ENCODE measurements around the gene CCDC9. TPM values are rescaled to one million over a fixed set of nuclear protein-coding genes. Genes with fewer than 3 reads are reported as not detected.

Gene CCDC9
- total and polyA plus RNA-seq, 2 experiments from 2014 or later, result 14.5 to 15.0 TPM

DNA sequence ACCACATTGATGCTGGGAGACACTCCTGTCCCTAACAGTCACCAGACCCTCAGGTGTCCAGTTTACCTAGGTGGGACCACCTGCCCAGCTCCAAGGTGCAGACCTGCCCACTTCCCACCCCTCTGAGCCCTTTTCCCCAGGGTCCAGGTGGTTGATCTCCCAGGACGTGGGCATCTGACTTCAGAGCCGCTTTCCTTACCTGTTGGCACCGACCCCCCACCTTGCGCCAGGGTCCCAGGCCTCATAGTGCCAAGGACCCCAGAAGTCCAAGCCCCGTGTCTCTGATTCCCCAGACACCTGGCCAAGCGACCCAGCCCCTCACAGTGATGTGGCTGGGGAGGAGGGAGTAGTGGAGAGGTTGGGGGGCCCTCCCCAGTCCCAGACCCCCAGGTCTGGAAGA, 15.8 kb upstream of the CCDC9 start:
- DNase-seq (ENCODE audit: low spot score), result no peak
- peaks cover 3% of the 10 kb centered on the region; the same call in 2 of the 3 replicates for H3K9me3 Mint-ChIP-seq

More for the DNA sequence above, 15.8 kb upstream of the CCDC9 start:
- Histone ChIP-seq H3F3A (replicated peaks; ENCODE audit: low read depth) (peaks cover 49% of the 10 kb centered on the region), H2AFZ (no peak overlapping the region), H3K27me3 (ENCODE audit: insufficient read depth) (peaks cover 41% of the 10 kb centered on the region), H3K4me2 (peak overlapping the region; percentile 90), H4K20me1 (replicated peaks; ENCODE audit: insufficient read depth) (no peaks in the 10 kb centered on the region), H3K36me3 (ENCODE audit: insufficient read depth) (no peaks in the 10 kb centered on the region), H3K9me2 (ENCODE audit: insufficient read depth) (no peaks in the 10 kb centered on the region), H3K27ac (ENCODE audit: low read depth) (no peak overlapping the region), H3K4me1 (ENCODE audit: insufficient read depth) (peaks cover 26% of the 10 kb centered on the region), H3K79me2 (replicated peaks; ENCODE audit: insufficient read depth) (no peaks in the 10 kb centered on the region), H3K4me3 (peak overlapping the region; percentile 73)
- ATAC-seq, result no peak
- H3K27ac Mint-ChIP-seq, result no peak overlapping the region
- H3K36me3 Mint-ChIP-seq (ENCODE audit: low read depth), result peaks cover 6% of the 10 kb centered on the region; the same call in 1 of the 3 replicates
- peaks cover 27% of the 10 kb centered on the region for H3K27me3 Mint-ChIP-seq (ENCODE audit: insufficient read depth, low read depth, poor library complexity)
- peak overlapping the region; percentile 51 for H3K4me3 Mint-ChIP-seq
- peaks cover 23% of the 10 kb centered on the region for H3K4me1 Mint-ChIP-seq
- no peak for TF ChIP-seq EZH2phosphoT487 (IDR thresholded peaks at IDR 0.05; ENCODE audit: unreplicated experiment)
- no peak for TF ChIP-seq POLR2AphosphoS5 (IDR thresholded peaks at IDR 0.05; ENCODE audit: low read depth)
- no peak for TF ChIP-seq STAT1 (IDR thresholded peaks at IDR 0.05; ENCODE audit: unreplicated experiment)
- TF ChIP-seq CTCF (conservative IDR thresholded peaks at IDR 0.05; ENCODE audit: low read depth in 2 of 2), result no peak
- TF ChIP-seq, protein P1, sequence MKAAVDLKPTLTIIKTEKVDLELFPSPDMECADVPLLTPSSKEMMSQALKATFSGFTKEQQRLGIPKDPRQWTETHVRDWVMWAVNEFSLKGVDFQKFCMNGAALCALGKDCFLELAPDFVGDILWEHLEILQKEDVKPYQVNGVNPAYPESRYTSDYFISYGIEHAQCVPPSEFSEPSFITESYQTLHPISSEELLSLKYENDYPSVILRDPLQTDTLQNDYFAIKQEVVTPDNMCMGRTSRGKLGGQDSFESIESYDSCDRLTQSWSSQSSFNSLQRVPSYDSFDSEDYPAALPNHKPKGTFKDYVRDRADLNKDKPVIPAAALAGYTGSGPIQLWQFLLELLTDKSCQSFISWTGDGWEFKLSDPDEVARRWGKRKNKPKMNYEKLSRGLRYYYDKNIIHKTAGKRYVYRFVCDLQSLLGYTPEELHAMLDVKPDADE (IDR thresholded peaks at IDR 0.05), result no peak
- TF ChIP-seq NANOG (IDR thresholded peaks at IDR 0.05; ENCODE audit: borderline replicate concordance), result no peak
- TF ChIP-seq, protein P2, sequence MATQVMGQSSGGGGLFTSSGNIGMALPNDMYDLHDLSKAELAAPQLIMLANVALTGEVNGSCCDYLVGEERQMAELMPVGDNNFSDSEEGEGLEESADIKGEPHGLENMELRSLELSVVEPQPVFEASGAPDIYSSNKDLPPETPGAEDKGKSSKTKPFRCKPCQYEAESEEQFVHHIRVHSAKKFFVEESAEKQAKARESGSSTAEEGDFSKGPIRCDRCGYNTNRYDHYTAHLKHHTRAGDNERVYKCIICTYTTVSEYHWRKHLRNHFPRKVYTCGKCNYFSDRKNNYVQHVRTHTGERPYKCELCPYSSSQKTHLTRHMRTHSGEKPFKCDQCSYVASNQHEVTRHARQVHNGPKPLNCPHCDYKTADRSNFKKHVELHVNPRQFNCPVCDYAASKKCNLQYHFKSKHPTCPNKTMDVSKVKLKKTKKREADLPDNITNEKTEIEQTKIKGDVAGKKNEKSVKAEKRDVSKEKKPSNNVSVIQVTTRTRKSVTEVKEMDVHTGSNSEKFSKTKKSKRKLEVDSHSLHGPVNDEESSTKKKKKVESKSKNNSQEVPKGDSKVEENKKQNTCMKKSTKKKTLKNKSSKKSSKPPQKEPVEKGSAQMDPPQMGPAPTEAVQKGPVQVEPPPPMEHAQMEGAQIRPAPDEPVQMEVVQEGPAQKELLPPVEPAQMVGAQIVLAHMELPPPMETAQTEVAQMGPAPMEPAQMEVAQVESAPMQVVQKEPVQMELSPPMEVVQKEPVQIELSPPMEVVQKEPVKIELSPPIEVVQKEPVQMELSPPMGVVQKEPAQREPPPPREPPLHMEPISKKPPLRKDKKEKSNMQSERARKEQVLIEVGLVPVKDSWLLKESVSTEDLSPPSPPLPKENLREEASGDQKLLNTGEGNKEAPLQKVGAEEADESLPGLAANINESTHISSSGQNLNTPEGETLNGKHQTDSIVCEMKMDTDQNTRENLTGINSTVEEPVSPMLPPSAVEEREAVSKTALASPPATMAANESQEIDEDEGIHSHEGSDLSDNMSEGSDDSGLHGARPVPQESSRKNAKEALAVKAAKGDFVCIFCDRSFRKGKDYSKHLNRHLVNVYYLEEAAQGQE (IDR thresholded peaks at IDR 0.05; ENCODE audit: unreplicated experiment), result no peak
- TF ChIP-seq CREB1 (CRISPR knock-in tag; IDR thresholded peaks at IDR 0.05; ENCODE audit: low read depth), result no peak
- TF ChIP-seq ZNF462 (CRISPR knock-in tag; IDR thresholded peaks at IDR 0.05), result no peak
- TF ChIP-seq ZNF331 (CRISPR knock-in tag; IDR thresholded peaks at IDR 0.05; ENCODE audit: low read depth), result no peak
- no peak for TF ChIP-seq JUNB (IDR thresholded peaks at IDR 0.05; ENCODE audit: unreplicated experiment)
- no peak for TF ChIP-seq ZNF114 (CRISPR knock-in tag; IDR thresholded peaks at IDR 0.05)

Measured in GM23338 (cell line).